MCF 10A (cell line): ENCODE results near the gene CCDC34. TPM values are rescaled to one million over a fixed set of nuclear protein-coding genes. Genes with fewer than 3 reads are reported as not detected.
A peak's percentile ranks its signal among the peaks of the same experiment; 100 is the strongest.

Experiments
- BruUV-seq: library from RNA; stranded (reverse); fragments of 400-500 nt; replicated peaks from 2 replicates; lab custom pipeline; 2021; lab: Mats Ljungman, UMichigan
- CTCF ChIA-PET: fragments of 300-600 bp; sonication (Branson Sonifier 250); formaldehyde crosslinking; extraction: SDS; loops from one replicate; lab custom pipeline; 2021; ENCODE audit warnings: antibody characterized with exemption, inconsistent platforms; lab: Yijun Ruan, JAX
- POLR2A ChIA-PET: fragments of 300-600, 350-650 bp; sonication (Branson Sonifier 250); formaldehyde crosslinking; extraction: SDS; loops from one replicate; lab custom pipeline; 2020; ENCODE audit warnings: antibody characterized with exemption, inconsistent platforms; lab: Yijun Ruan, JAX
- DNase-seq: peaks from one replicate; pipeline ENCODE4 v3.0.0-alpha.2; 2018; ENCODE audit not compliant: unreplicated experiment
- H3K27ac Mint-ChIP-seq: one replicate; pipeline ENCODE4 v1.8.0; 2022; ENCODE audit warnings: mild to moderate bottlenecking, low read depth, mixed read lengths; ENCODE audit not compliant: unreplicated experiment
- H3K27me3 Mint-ChIP-seq: one replicate; pipeline ENCODE4 v1.8.0; 2022; ENCODE audit warnings: mixed read lengths; ENCODE audit not compliant: insufficient read depth, unreplicated experiment
- H3K36me3 Mint-ChIP-seq: one replicate; pipeline ENCODE4 v1.8.0; 2022; ENCODE audit warnings: mild to moderate bottlenecking, moderate library complexity, mixed read lengths; ENCODE audit not compliant: insufficient read depth, unreplicated experiment
- H3K4me1 Mint-ChIP-seq: one replicate; pipeline ENCODE4 v1.8.0; 2022; ENCODE audit warnings: mixed read lengths; ENCODE audit not compliant: insufficient read depth, unreplicated experiment
- H3K4me3 Mint-ChIP-seq: one replicate; pipeline ENCODE4 v1.8.0; 2022; ENCODE audit warnings: mild to moderate bottlenecking, moderate library complexity, mixed read lengths; ENCODE audit not compliant: unreplicated experiment
- H3K9me3 Mint-ChIP-seq: one replicate; pipeline ENCODE4 v1.8.0; 2022; ENCODE audit warnings: mixed read lengths; ENCODE audit not compliant: unreplicated experiment
- intact Hi-C: fragments of 100-400 bp; cut with micrococcal nuclease; formaldehyde crosslinking; loops from 2 replicates; pipeline ENCODE4 v1.14.1; 2022
- total RNA-seq: library from RNA; stranded (reverse); gene quantifications from 2 replicates; pipeline ENCODE4 v1.2.3, GENCODE V29; 2022
- TF ChIP-seq, protein P1 (sequence below): fragments of 200-600 bp; IDR thresholded peaks from one replicate; pipeline ENCODE4 v1.8.0; 2022; ENCODE audit warnings: antibody characterized with exemption, mild to moderate bottlenecking; ENCODE audit not compliant: unreplicated experiment

Gene CCDC34
- total RNA-seq, 1 experiment from 2014 or later = 11.1 TPM

DNA sequence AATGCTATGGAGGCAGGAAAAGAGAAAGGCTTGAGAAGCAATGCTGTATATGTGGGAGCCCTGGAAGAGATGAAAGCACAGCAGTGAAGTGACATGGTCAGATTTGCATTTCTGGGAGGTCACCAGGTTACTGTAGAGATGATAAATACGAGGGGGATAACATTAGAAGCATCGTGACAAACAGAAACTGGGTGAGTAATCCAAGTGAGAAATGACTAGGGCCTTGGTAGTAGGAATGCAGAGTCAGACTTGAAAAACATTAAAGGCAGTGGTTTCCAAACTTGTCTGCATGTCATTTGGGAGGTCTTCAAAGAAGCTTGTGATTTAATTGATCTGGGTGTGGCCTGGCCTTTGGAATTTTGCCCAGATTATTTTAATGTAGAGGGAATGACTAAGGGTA lies 43.9 kb downstream of the CCDC34 start:
- POLR2A ChIA-PET = no interaction called here
- TF ChIP-seq, protein P1, sequence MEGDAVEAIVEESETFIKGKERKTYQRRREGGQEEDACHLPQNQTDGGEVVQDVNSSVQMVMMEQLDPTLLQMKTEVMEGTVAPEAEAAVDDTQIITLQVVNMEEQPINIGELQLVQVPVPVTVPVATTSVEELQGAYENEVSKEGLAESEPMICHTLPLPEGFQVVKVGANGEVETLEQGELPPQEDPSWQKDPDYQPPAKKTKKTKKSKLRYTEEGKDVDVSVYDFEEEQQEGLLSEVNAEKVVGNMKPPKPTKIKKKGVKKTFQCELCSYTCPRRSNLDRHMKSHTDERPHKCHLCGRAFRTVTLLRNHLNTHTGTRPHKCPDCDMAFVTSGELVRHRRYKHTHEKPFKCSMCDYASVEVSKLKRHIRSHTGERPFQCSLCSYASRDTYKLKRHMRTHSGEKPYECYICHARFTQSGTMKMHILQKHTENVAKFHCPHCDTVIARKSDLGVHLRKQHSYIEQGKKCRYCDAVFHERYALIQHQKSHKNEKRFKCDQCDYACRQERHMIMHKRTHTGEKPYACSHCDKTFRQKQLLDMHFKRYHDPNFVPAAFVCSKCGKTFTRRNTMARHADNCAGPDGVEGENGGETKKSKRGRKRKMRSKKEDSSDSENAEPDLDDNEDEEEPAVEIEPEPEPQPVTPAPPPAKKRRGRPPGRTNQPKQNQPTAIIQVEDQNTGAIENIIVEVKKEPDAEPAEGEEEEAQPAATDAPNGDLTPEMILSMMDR = no peak
- Mint-ChIP-seq H3K4me3 (no peak overlapping the region), H3K36me3 (no peaks in the 10 kb centered on the region), H3K4me1 (peaks cover 6% of the 10 kb centered on the region), H3K27ac (no peak overlapping the region), H3K9me3 (no peaks in the 10 kb centered on the region), H3K27me3 (no peaks in the 10 kb centered on the region)
- no peak for DNase-seq
- intact Hi-C loops = no loop called here
- CTCF ChIA-PET = no interaction called here
- no TSS peak for BruUV-seq

DNA sequence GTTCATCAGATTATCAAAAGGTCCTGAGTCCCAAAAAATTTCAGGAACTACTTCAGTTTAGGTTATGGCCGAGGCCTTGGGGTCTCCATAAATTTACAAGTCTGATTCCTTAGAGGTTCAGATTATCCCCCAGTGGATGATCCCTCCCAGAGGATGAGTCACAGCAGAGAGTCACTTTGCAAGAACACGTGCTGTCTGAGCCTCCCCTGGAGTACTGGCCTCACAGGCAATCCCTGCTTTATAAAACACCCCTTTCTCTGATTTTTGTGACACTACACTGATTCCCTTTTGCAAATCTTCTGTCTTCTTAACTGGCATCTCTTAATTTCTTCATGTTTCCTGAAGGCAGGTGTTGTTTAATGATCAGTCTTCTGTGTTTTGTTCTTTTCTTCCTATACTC lies 45.3 kb downstream of the CCDC34 start:
- CTCF ChIA-PET = interaction anchor here (0.6 to 1.2 kb wide), 3 partner anchors 20 to 178 kb away, joined by 3 to 5 read pairs (median 3); no protein-coding TSS in a partner anchor
- H3K9me3 Mint-ChIP-seq = no peaks in the 10 kb centered on the region
- H3K4me3 Mint-ChIP-seq = no peak overlapping the region
- H3K4me1 Mint-ChIP-seq = peaks cover 6% of the 10 kb centered on the region
- no peaks in the 10 kb centered on the region for H3K36me3 Mint-ChIP-seq
- no peaks in the 10 kb centered on the region for H3K27me3 Mint-ChIP-seq
- POLR2A ChIA-PET = interaction anchor here (0.7 to 0.9 kb wide), 2 partner anchors 13 to 256 kb away, joined by 3 read pairs; no protein-coding TSS in a partner anchor
- no TSS peak for BruUV-seq
- intact Hi-C loops = no loop called here
- TF ChIP-seq, protein P1 = no peak
- peak; percentile 44 for DNase-seq
- H3K27ac Mint-ChIP-seq = peak overlapping the region; percentile 18

DNA sequence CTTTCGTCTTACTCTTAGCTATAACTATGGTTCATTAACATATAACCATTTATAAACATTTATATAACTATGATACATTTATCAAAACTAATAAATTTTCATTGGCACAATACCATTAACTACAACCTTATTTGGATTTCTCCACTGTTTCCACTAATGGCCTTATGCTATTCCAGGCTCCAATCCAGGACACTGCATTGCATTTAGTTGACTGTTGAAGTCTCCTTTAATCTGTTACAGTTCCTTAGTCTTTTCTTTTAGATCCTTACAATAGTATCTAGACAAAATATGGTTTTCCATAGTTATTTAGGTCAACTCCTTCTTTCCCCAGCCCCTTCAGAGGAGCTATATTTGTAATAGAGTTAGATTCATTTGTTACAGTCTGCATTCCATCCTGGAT lies 47.2 kb downstream of the CCDC34 start:
- H3K36me3 Mint-ChIP-seq = no peaks in the 10 kb centered on the region
- no TSS peak for BruUV-seq
- TF ChIP-seq, protein P1 = no peak

DNA sequence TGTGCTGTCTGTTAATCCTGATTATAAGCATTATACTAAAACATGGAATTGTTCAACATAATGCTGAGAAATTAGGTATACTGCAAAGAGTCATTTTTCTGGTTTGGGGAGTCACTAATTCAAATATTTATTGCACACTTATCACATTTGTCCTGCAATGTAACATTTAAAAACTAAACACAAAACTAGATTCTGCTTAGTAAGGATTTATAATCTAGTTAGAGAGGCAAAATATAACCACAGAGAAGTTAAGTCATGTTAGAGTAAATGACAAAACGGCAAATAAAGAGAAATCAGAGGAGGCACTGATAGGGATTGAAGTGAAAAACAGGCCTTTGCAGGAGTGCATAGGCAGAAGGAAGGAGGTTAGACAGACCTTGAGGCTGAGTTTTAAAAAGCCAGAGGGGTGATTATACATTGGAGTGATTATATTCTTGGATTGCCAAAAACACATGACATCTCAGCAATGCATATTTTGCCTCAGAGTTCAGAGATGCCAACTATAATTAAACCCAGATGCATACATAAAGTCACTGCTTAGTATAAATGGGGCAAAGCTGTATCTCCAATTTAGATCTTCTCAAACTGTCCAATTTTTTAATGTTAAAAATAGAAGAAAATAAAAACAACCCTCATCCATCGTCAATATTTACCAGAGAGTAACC lies 49.7 kb downstream of the CCDC34 start:
- H3K36me3 Mint-ChIP-seq = no peaks in the 10 kb centered on the region
- no peaks in the 10 kb centered on the region for H3K4me1 Mint-ChIP-seq
- H3K9me3 Mint-ChIP-seq = no peaks in the 10 kb centered on the region
- H3K4me3 Mint-ChIP-seq = no peak overlapping the region
- ChIA-PET POLR2A (no interaction called here), CTCF (interaction anchor here (2.7 kb wide), 1 partner anchor 17 kb away, joined by 12 read pairs; no protein-coding TSS in a partner anchor)
- H3K27me3 Mint-ChIP-seq = no peaks in the 10 kb centered on the region
- BruUV-seq = no TSS peak
- TF ChIP-seq, protein P1 = no peak
- intact Hi-C loops = no loop called here
- no peak overlapping the region for H3K27ac Mint-ChIP-seq
- no peak for DNase-seq

More for the DNA sequence above, 47.2 kb downstream of the CCDC34 start:
- Mint-ChIP-seq H3K27ac (no peak overlapping the region), H3K9me3 (no peaks in the 10 kb centered on the region), H3K4me1 (peaks cover 6% of the 10 kb centered on the region), H3K27me3 (no peaks in the 10 kb centered on the region), H3K4me3 (no peak overlapping the region)
- DNase-seq = no peak
- CTCF ChIA-PET = interaction anchor here (0.6 to 2.7 kb wide), 6 partner anchors 16 to 184 kb away, joined by 3 to 12 read pairs (median 4); no protein-coding TSS in a partner anchor
- intact Hi-C loops = no loop called here
- POLR2A ChIA-PET = interaction anchor here (0.6 to 1.2 kb wide), 3 partner anchors 14 to 157 kb away, joined by 3 to 4 read pairs (median 4); no protein-coding TSS in a partner anchor
